A673 (cell line): ENCODE results near the gene STEAP4.

Experiments
- EZH2 ChIP-seq: fragments of 200-600 bp; sonication (generic); IDR thresholded peaks from 2 replicates; pipeline ENCODE4 v1.6.1; 2017; ENCODE audit warnings: borderline replicate concordance, low read depth, mild to moderate bottlenecking, mixed read lengths, antibody characterized with exemption, low read length; ENCODE audit not compliant: poor library complexity, severe bottlenecking
- TF ChIP-seq, protein P1 (sequence below): fragments of 300-800, 200-600 bp; sonication (generic); conservative IDR thresholded peaks from 2 replicates; pipeline ENCODE4 v1.5.1; 2017; ENCODE audit warnings: low read depth, mild to moderate bottlenecking, antibody characterized with exemption, low read length, moderate library complexity, mixed read lengths

- TF ChIP-seq, protein P1, sequence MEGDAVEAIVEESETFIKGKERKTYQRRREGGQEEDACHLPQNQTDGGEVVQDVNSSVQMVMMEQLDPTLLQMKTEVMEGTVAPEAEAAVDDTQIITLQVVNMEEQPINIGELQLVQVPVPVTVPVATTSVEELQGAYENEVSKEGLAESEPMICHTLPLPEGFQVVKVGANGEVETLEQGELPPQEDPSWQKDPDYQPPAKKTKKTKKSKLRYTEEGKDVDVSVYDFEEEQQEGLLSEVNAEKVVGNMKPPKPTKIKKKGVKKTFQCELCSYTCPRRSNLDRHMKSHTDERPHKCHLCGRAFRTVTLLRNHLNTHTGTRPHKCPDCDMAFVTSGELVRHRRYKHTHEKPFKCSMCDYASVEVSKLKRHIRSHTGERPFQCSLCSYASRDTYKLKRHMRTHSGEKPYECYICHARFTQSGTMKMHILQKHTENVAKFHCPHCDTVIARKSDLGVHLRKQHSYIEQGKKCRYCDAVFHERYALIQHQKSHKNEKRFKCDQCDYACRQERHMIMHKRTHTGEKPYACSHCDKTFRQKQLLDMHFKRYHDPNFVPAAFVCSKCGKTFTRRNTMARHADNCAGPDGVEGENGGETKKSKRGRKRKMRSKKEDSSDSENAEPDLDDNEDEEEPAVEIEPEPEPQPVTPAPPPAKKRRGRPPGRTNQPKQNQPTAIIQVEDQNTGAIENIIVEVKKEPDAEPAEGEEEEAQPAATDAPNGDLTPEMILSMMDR, result no peak
- TF ChIP-seq EZH2, result no peak
Measured at GRCh38 chr7:88310956-88311674, 4.4 kb upstream of the STEAP4 start.
